T-cell (primary cell): ENCODE results near the gene ZNF648. TPM values are rescaled to one million over a fixed set of nuclear protein-coding genes. Genes with fewer than 3 reads are reported as not detected.

ENCODE experiments used
- ATAC-seq, 4 experiments: fragments of 200-7000 bp in 3 of 4; fragments of 150-1000 bp in 1 of 4; cut with Tn5 transposase; replicated peaks in 1 of 4; 1 replicate in 3 of 4; 2 replicates in 1 of 4; pipeline ENCODE4 v1.10.0; 2021; ENCODE audit warnings: moderate library complexity in 3 of 4, mild to moderate bottlenecking in 2 of 4, moderate number of reproducible peaks in 1 of 4
- CTCF ChIA-PET, 2 donors: fragments of 300-600 bp; sonication (Branson Sonifier 250); formaldehyde crosslinking; loops; one replicate each; lab custom pipeline; 2022; ENCODE audit warnings: antibody characterized with exemption in 2 of 2; lab: Charles Lee
- POLR2A ChIA-PET, 2 donors: fragments of 300-600 bp; sonication (Branson Sonifier 250); formaldehyde crosslinking; loops; one replicate each; lab custom pipeline; 2022; ENCODE audit warnings: antibody characterized with exemption in 2 of 2; lab: Charles Lee
- DNase-seq, 35 experiments: peaks; one replicate each; pipeline versions ENCODE4 v3.0.0 to v3.0.0-alpha.2; 2013 to 2023
- H3K27ac ChIP-seq: one replicate; pipeline ENCODE4 v1.5.1; 2013; ENCODE audit warnings: low read length
- H3K27me3 ChIP-seq, 2 experiments: replicated peaks in 1 of 2; 1 replicate in 1 of 2; 2 replicates in 1 of 2; pipeline versions ENCODE4 v1.6.1 to v1.7.0; 2013; ENCODE audit warnings: low read length in 1 of 2, mixed read lengths in 1 of 2; ENCODE audit not compliant: control insufficient read depth in 2 of 2, insufficient read depth in 2 of 2; ENCODE audit errors: extremely low read depth in 1 of 2
- H3K36me3 ChIP-seq, 2 donors: 1 replicate in 1 of 2; 2 replicates in 1 of 2; pipeline versions ENCODE4 v1.6.1 to v1.7.0; 2013; ENCODE audit warnings: low read length in 1 of 2; ENCODE audit not compliant: control insufficient read depth in 2 of 2, insufficient read depth in 1 of 2; ENCODE audit errors: extremely low read depth in 1 of 2
- H3K4me1 ChIP-seq, 2 experiments: 1 replicate in 1 of 2; 2 replicates in 1 of 2; pipeline versions ENCODE4 v1.6.1 to v1.7.0; 2013; ENCODE audit warnings: low read length in 2 of 2, mixed read lengths in 1 of 2; ENCODE audit not compliant: insufficient read depth in 2 of 2, control insufficient read depth in 1 of 2; ENCODE audit errors: extremely low read depth in 1 of 2
- H3K4me3 ChIP-seq, 2 donors: 1 replicate in 1 of 2; 2 replicates in 1 of 2; pipeline versions ENCODE4 v1.5.1 to v1.7.0; 2013; ENCODE audit warnings: mild to moderate bottlenecking in 2 of 2, low read length in 1 of 2, moderate library complexity in 1 of 2; ENCODE audit not compliant: control insufficient read depth in 1 of 2; ENCODE audit errors: extremely low read depth in 1 of 2
- H3K9me3 ChIP-seq: 2 replicates; pipeline ENCODE4 v1.7.0; 2013
- H3K27ac Mint-ChIP-seq, 2 donors: one replicate each; pipeline ENCODE4 v1.8.0; 2020 to 2021; ENCODE audit warnings: mild to moderate bottlenecking in 2 of 2, mixed read lengths in 2 of 2
- H3K27me3 Mint-ChIP-seq, 2 donors: one replicate each; pipeline ENCODE4 v1.8.0; 2021 to 2022; ENCODE audit warnings: mixed read lengths in 2 of 2
- H3K36me3 Mint-ChIP-seq: one replicate; pipeline ENCODE4 v1.8.0; 2021; ENCODE audit warnings: mixed read lengths
- H3K4me1 Mint-ChIP-seq, 3 donors: one replicate each; pipeline ENCODE4 v1.8.0; 2020 to 2022; ENCODE audit warnings: mixed read lengths in 3 of 3, mild to moderate bottlenecking in 1 of 3
- H3K4me3 Mint-ChIP-seq, 3 donors: one replicate each; pipeline ENCODE4 v1.8.0; 2020 to 2022; ENCODE audit warnings: mild to moderate bottlenecking in 3 of 3, mixed read lengths in 3 of 3, moderate library complexity in 3 of 3
- H3K9me3 Mint-ChIP-seq, 3 donors: one replicate each; pipeline ENCODE4 v1.8.0; 2020 to 2022; ENCODE audit warnings: mixed read lengths in 3 of 3
- WGBS: methylation state at CpG from one replicate; pipeline ENCODE4 v1.1.5; 2013; ENCODE audit warnings: missing lambda C conversion rate; ENCODE audit not compliant: insufficient coverage; 5-methylcytosine and 5-hydroxymethylcytosine counted together
- total RNA-seq, 35 experiments: library from RNA in 6 of 35; stranded (reverse) in 6 of 35; fragments of 120-200 nt in 1 of 35; gene quantifications; one replicate each; pipeline versions ENCODE4 v1.2.1 to v1.2.4 and lab custom pipeline; 2013 to 2026

Gene ZNF648
- total RNA-seq, 5 donors from 2014 or later (not counting 1 experiment from before 2014, with no cell fraction given): not detected

DNA sequence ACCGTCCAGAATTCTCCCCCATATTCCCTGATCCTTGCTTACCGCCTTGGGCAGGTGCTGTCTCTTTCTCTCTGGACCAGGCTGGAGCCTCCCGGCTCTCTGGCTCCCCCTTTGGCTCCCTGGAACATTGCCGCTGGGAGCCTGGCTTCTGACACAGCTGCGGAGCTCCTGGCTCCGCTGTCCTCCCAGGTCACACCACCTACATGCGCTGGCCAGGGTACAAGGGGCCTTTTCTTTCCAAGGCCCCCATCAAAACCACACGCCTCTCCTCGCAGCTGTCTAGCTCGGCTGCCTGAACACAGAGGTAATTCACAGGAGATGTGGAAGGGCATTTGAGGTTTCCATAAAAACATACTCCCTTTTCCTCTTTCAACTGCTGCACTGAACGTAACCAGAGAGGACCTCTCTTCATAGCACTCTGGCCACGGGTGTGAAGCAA, 7.5 kb upstream of the ZNF648 start:
- CTCF ChIA-PET: interaction anchor here in 1 of 2 donors (1.1 kb wide), 1 partner anchor 12 kb away, joined by 5 read pairs; no protein-coding TSS in a partner anchor
- H3K36me3 Mint-ChIP-seq: no peaks in the 10 kb centered on the region
- no peaks in the 10 kb centered on the region for H3K9me3 ChIP-seq
- POLR2A ChIA-PET: interaction anchor here in 1 of 2 donors (0.6 kb wide), 1 partner anchor 18 kb away, joined by 3 read pairs; no protein-coding TSS in a partner anchor
- WGBS: 9% methylated on average over 8 of the region's 12 CpGs
- peaks cover 3 to 23% of the 10 kb centered on the region in 2 experiments for H3K27me3 ChIP-seq
- H3K4me3 Mint-ChIP-seq: peak overlapping the region in 1 of 3 donors; percentile 29
- peaks cover 0 to 4% of the 10 kb centered on the region in 2 experiments for H3K4me1 ChIP-seq
- peaks cover 36 to 37% of the 10 kb centered on the region in 2 donors for H3K27me3 Mint-ChIP-seq
- peaks cover 3 to 11% (median 4%) of the 10 kb centered on the region in 3 donors for H3K4me1 Mint-ChIP-seq
- ATAC-seq: peak in 2 of 4 experiments; percentile 52 to 57
- no peak overlapping the region for H3K4me3 ChIP-seq
- no peak overlapping the region for H3K27ac Mint-ChIP-seq
- no peak overlapping the region for H3K27ac ChIP-seq
- H3K36me3 ChIP-seq: no peaks in the 10 kb centered on the region
- peak in 7 of 35 experiments; percentile 16 to 45 (median 22) for DNase-seq
- H3K9me3 Mint-ChIP-seq: no peaks in the 10 kb centered on the region

DNA sequence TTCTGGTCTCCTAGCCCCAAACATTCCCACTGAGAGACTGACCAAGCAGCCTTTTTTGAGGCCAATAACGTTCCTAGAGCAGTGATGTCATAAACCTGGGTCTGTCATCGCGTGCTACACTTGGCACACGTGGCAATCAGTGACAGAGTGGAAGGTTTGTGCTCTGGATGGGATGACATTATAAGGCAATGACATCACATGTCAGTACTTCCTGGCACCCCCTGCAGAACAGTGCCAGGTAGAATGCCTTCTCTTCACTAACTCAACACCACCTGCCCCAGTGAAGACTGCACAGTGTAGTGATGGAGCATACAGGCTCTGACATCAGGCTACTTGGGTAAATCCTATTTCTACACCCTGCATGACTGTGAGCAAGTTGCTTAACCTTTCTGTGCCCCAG, 5.4 kb upstream of the ZNF648 start:
- no peaks in the 10 kb centered on the region for H3K36me3 Mint-ChIP-seq
- no peaks in the 10 kb centered on the region for H3K9me3 ChIP-seq
- 67% methylated on average over 3 of the region's 4 CpGs for WGBS
- H3K4me3 ChIP-seq: no peak overlapping the region
- ChIA-PET CTCF (interaction anchor here in 1 of 2 donors (0.6 kb wide), 1 partner anchor 442 kb away, joined by 5 read pairs; no protein-coding TSS in a partner anchor), POLR2A (no interaction called here)
- H3K9me3 Mint-ChIP-seq: no peaks in the 10 kb centered on the region
- DNase-seq (no peak), ATAC-seq (no peak)
- H3K27me3 ChIP-seq: peaks cover 3 to 19% of the 10 kb centered on the region in 2 experiments
- peaks cover 0 to 4% of the 10 kb centered on the region in 2 experiments for H3K4me1 ChIP-seq
- no peaks in the 10 kb centered on the region for H3K36me3 ChIP-seq
- H3K4me3 Mint-ChIP-seq: no peak overlapping the region
- H3K27me3 Mint-ChIP-seq: peaks cover 43 to 52% of the 10 kb centered on the region in 2 donors
- peaks cover 3 to 11% (median 4%) of the 10 kb centered on the region in 3 donors for H3K4me1 Mint-ChIP-seq
- no peak overlapping the region for H3K27ac ChIP-seq
- H3K27ac Mint-ChIP-seq: no peak overlapping the region

- POLR2A ChIA-PET: no interaction called here
- H3K27ac ChIP-seq: no peak overlapping the region
- WGBS: 92% methylated on average over 4 of the region's 5 CpGs
- CTCF ChIA-PET: interaction anchor here in 1 of 2 donors (1.7 kb wide), 1 partner anchor 11 kb away, joined by 4 read pairs; no protein-coding TSS in a partner anchor
- Mint-ChIP-seq H3K36me3 (no peaks in the 10 kb centered on the region), H3K9me3 (no peaks in the 10 kb centered on the region), H3K27ac (no peak overlapping the region), H3K4me3 (no peak overlapping the region), H3K27me3 (peaks cover 57 to 67% of the 10 kb centered on the region in 2 donors), H3K4me1 (peaks cover 3 to 13% (median 4%) of the 10 kb centered on the region in 3 donors)
- H3K4me3 ChIP-seq: no peak overlapping the region
- DNase-seq (no peak), ATAC-seq (no peak)
- H3K36me3 ChIP-seq: no peaks in the 10 kb centered on the region
- no peaks in the 10 kb centered on the region for H3K9me3 ChIP-seq
- H3K4me1 ChIP-seq: peaks cover 0 to 4% of the 10 kb centered on the region in 2 experiments
- H3K27me3 ChIP-seq: peaks cover 3 to 35% of the 10 kb centered on the region in 2 experiments
Measured at GRCh38 chr1:182065126-182065845, 3.8 kb upstream of the ZNF648 start.

DNA sequence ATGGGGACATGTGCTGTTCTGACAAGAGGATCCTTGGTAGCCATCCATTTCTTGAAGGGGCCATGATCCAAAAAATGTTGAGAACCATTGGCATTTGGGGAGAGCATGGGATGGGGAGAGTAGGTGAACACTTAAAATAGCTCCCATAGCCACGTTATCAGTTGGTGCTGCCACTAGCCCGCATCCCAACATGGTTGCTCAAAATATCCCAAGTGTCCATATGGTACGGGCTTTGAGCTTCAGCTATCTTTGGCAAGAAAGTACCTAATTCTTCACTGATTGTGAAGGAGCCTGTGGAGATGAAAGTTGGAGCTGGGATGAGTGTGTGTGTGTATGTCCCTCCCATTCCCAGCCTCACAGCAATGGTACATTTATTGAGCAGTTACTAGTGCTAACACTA, 3.1 kb upstream of the ZNF648 start:
- Histone ChIP-seq H3K9me3 (no peaks in the 10 kb centered on the region), H3K4me1 (peaks cover 0 to 4% of the 10 kb centered on the region in 2 experiments), H3K27me3 (peaks cover 3 to 34% of the 10 kb centered on the region in 2 experiments), H3K4me3 (no peak overlapping the region), H3K36me3 (no peaks in the 10 kb centered on the region), H3K27ac (no peak overlapping the region)
- H3K4me3 Mint-ChIP-seq: no peak overlapping the region
- H3K9me3 Mint-ChIP-seq: no peaks in the 10 kb centered on the region
- WGBS: 80% methylated on average over 1 of the region's 3 CpGs
- H3K4me1 Mint-ChIP-seq: peaks cover 3 to 17% (median 4%) of the 10 kb centered on the region in 3 donors
- CTCF ChIA-PET: interaction anchor here (0.5 to 1.7 kb wide), 2 partner anchors 10 to 535 kb away, joined by 3 to 4 read pairs; no protein-coding TSS in a partner anchor
- DNase-seq (no peak), ATAC-seq (no peak)
- H3K27me3 Mint-ChIP-seq: peaks cover 59 to 72% of the 10 kb centered on the region in 2 donors
- H3K36me3 Mint-ChIP-seq: no peaks in the 10 kb centered on the region
- POLR2A ChIA-PET: no interaction called here
- H3K27ac Mint-ChIP-seq: no peak overlapping the region

DNA sequence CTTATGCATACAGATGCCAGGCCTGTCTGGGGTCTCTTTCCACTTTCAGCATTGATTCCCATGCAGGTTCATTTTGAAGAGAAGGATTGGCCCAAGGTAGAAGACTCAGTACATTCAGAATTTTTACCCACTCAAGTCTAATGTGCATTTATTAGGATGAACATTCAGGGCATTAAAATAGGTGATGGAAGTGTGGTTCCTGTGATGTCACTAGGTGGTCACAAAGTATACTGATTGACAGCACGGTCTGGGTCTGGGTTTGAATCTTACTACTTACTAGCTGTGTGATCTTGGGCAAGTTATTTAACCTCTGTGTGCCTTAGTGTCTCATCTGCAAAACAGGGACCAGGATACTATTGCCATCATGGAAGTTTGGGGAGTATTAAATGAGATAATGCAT, 711 bp upstream of the ZNF648 start:
- ATAC-seq (no peak), DNase-seq (no peak)
- ChIA-PET POLR2A (no interaction called here), CTCF (interaction anchor here in 1 of 2 donors (0.7 to 0.8 kb wide), 2 partner anchors 16 to 583 kb away, joined by 3 read pairs; no protein-coding TSS in a partner anchor)
- Histone ChIP-seq H3K27me3 (peaks cover 9 to 35% of the 10 kb centered on the region in 2 experiments), H3K27ac (no peak overlapping the region), H3K9me3 (no peaks in the 10 kb centered on the region), H3K36me3 (no peaks in the 10 kb centered on the region), H3K4me3 (no peak overlapping the region), H3K4me1 (no peaks in the 10 kb centered on the region)
- Mint-ChIP-seq H3K4me3 (no peak overlapping the region), H3K9me3 (no peaks in the 10 kb centered on the region), H3K27ac (no peak overlapping the region), H3K27me3 (peaks cover 62 to 67% of the 10 kb centered on the region in 2 donors), H3K4me1 (peaks cover 4 to 6% (median 4%) of the 10 kb centered on the region in 3 donors), H3K36me3 (no peaks in the 10 kb centered on the region)
- 50% methylated on average over 1 of the region's 1 CpG for WGBS

- ChIA-PET POLR2A (no interaction called here), CTCF (no interaction called here)
- no peak overlapping the region for H3K27ac ChIP-seq
- no peaks in the 10 kb centered on the region for H3K9me3 ChIP-seq
- no peak overlapping the region for H3K4me3 ChIP-seq
- H3K36me3 ChIP-seq: no peaks in the 10 kb centered on the region
- H3K36me3 Mint-ChIP-seq: no peaks in the 10 kb centered on the region
- peaks cover 70 to 72% of the 10 kb centered on the region in 2 donors for H3K27me3 Mint-ChIP-seq
- H3K27me3 ChIP-seq: peaks cover 8 to 42% of the 10 kb centered on the region in 2 experiments
- peaks cover 4 to 13% (median 6%) of the 10 kb centered on the region in 3 donors for H3K4me1 Mint-ChIP-seq
- no peak for DNase-seq
- WGBS: 74% methylated on average over 4 of the region's 6 CpGs
- ATAC-seq: no peak
- no peaks in the 10 kb centered on the region for H3K9me3 Mint-ChIP-seq
- H3K27ac Mint-ChIP-seq: no peak overlapping the region
- no peak overlapping the region for H3K4me3 Mint-ChIP-seq
- H3K4me1 ChIP-seq: peaks cover 0 to 3% of the 10 kb centered on the region in 2 experiments
Measured at GRCh38 chr1:182060877-182061276, 635 bp downstream of the ZNF648 start.
